Vagina (tissue), 2 donors: ENCODE measurements around the gene PRSS35.

Experiments used
- POLR2AphosphoS5 ChIP-seq, 2 donors: sonication (generic); formaldehyde crosslinking; IDR thresholded peaks; one replicate each; pipeline ENCODE4 v1.9.0; 2017; ENCODE audit warnings: antibody characterized with exemption in 2 of 2, mild to moderate bottlenecking in 2 of 2, low read depth in 1 of 2; ENCODE audit not compliant: insufficient read depth in 1 of 2
- TF ChIP-seq, protein P1 (sequence below), 3 experiments: fragments of 450-650 bp in 2 of 3; fragments of 200-600 bp in 1 of 3; sonication (generic) in 1 of 3; IDR thresholded peaks; one replicate each; pipeline ENCODE4 v1.5.1; 2017 to 2019; ENCODE audit warnings: antibody characterized with exemption in 3 of 3, mild to moderate bottlenecking in 2 of 3, moderate library complexity in 2 of 3

- TF ChIP-seq, protein P1, sequence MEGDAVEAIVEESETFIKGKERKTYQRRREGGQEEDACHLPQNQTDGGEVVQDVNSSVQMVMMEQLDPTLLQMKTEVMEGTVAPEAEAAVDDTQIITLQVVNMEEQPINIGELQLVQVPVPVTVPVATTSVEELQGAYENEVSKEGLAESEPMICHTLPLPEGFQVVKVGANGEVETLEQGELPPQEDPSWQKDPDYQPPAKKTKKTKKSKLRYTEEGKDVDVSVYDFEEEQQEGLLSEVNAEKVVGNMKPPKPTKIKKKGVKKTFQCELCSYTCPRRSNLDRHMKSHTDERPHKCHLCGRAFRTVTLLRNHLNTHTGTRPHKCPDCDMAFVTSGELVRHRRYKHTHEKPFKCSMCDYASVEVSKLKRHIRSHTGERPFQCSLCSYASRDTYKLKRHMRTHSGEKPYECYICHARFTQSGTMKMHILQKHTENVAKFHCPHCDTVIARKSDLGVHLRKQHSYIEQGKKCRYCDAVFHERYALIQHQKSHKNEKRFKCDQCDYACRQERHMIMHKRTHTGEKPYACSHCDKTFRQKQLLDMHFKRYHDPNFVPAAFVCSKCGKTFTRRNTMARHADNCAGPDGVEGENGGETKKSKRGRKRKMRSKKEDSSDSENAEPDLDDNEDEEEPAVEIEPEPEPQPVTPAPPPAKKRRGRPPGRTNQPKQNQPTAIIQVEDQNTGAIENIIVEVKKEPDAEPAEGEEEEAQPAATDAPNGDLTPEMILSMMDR (IDR thresholded peaks at IDR 0.05), result no peak
- TF ChIP-seq POLR2AphosphoS5 (IDR thresholded peaks at IDR 0.05; ENCODE audit: insufficient read depth in 1 of 2, low read depth in 1 of 2), result no peak
Observed at GRCh38 chr6:83511266-83511665, 1.1 kb upstream of the PRSS35 start.
